Prostate gland (tissue), 2 donors: ENCODE data around the gene CLRN3. TPM values are rescaled to one million over a fixed set of nuclear protein-coding genes. Genes with fewer than 3 reads are reported as not detected.

ENCODE experiments used
- DNase-seq: peaks from one replicate; pipeline ENCODE4 v3.0.0-alpha.2; 2019; ENCODE audit warnings: low spot score
- H3K27ac ChIP-seq, 2 donors: fragments of 200-600 bp; sonication (generic); 2 replicates each; pipeline ENCODE4 v1.5.1; 2017 to 2019
- H3K27me3 ChIP-seq: fragments of 200-600 bp; sonication (generic); replicated peaks from 2 replicates; pipeline ENCODE4 v1.5.1; 2019; ENCODE audit not compliant: insufficient read depth
- H3K36me3 ChIP-seq, 2 donors: fragments of 200-600 bp; sonication (generic); 1 replicate in 1 of 2; 2 replicates in 1 of 2; pipeline versions ENCODE4 v1.5.1 to v1.8.1; 2017 to 2019
- H3K4me1 ChIP-seq: fragments of 200-600 bp; sonication (generic); replicated peaks from 2 replicates; pipeline ENCODE4 v1.5.1; 2019
- H3K4me3 ChIP-seq, 2 donors: fragments of 200-600 bp; sonication (generic); 2 replicates each; pipeline ENCODE4 v1.5.1; 2017 to 2019
- H3K9me3 ChIP-seq: fragments of 200-600 bp; sonication (generic); 2 replicates; pipeline ENCODE4 v1.5.1; 2017
- POLR2A ChIP-seq: fragments of 450-650 bp; IDR thresholded peaks from one replicate; pipeline ENCODE4 v1.6.1; 2016; ENCODE audit warnings: antibody characterized with exemption, mild to moderate bottlenecking
- POLR2AphosphoS5 ChIP-seq: sonication (generic); formaldehyde crosslinking; IDR thresholded peaks from one replicate; pipeline ENCODE4 v1.6.1; 2017; ENCODE audit warnings: antibody characterized with exemption
- WGBS: methylation state at CpG from one replicate; pipeline ENCODE4 v1.1.5; 2018; 5-methylcytosine and 5-hydroxymethylcytosine counted together
- intact Hi-C: fragments of 100-400 bp; cut with DNase I; formaldehyde crosslinking; loops from one replicate; pipeline ENCODE4 v1.14.2; 2022
- total RNA-seq, 2 donors: library from RNA; depleted of rRNA; stranded (reverse); fragments of >200 nt; gene quantifications; one replicate each; pipeline ENCODE4 v1.1.0, GENCODE V29; 2016
- TF ChIP-seq, protein P1 (sequence below), 4 experiments: fragments of 200-600 bp in 2 of 4; fragments of 450-650 bp in 2 of 4; sonication (generic) in 2 of 4; IDR thresholded peaks; 1 replicate in 3 of 4; 2 replicates in 1 of 4; pipeline ENCODE4 v1.5.1; 2016 to 2019; ENCODE audit warnings: antibody characterized with exemption in 4 of 4, mild to moderate bottlenecking in 2 of 4, moderate library complexity in 2 of 4

The CLRN3 gene
- total RNA-seq, 2 donors from 2014 or later = not detected

DNA sequence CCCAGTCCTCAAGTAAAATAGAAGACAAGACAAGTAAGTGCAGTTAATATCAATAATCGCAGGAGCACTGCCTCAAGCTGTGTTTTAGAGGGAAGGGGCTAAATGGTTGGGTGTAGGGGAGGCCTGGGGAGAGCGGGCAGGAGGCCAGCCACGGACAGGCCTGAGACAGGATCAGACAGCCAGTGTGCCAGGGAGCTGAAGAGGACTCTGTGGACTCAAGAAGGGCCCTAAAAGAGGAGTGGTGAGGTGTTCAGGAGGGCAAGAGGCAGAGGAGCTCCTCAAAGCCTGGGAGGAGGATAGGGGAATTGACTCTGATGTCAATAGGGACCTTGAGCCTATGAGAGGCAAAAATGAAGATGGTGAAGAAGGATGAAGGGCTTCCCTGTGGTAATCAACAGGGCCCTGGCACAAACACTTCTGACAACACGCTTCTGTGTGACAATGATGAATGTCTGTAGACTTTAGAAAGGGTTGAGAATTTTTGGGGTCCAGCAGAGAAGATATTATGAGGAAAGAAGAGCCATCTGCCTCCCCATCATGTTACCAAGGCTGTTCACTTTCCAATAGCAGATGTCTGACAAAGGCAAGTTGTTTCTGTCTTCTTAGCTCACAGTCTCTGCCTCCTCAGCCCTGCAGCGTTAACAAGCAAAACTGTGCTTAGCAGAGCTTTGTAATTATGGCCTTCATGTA, 11.7 kb upstream of the CLRN3 start:
- Histone ChIP-seq H3K36me3 (no peaks in the 10 kb centered on the region), H3K27me3 (no peaks in the 10 kb centered on the region), H3K27ac (no peak overlapping the region), H3K9me3 (no peaks in the 10 kb centered on the region), H3K4me1 (no peaks in the 10 kb centered on the region), H3K4me3 (no peak overlapping the region)
- intact Hi-C loops = no loop called here
- WGBS = 83% methylated on average over 5 of the region's 5 CpGs
- DNase-seq = no peak
- TF ChIP-seq POLR2AphosphoS5 = no peak
- TF ChIP-seq, protein P1, sequence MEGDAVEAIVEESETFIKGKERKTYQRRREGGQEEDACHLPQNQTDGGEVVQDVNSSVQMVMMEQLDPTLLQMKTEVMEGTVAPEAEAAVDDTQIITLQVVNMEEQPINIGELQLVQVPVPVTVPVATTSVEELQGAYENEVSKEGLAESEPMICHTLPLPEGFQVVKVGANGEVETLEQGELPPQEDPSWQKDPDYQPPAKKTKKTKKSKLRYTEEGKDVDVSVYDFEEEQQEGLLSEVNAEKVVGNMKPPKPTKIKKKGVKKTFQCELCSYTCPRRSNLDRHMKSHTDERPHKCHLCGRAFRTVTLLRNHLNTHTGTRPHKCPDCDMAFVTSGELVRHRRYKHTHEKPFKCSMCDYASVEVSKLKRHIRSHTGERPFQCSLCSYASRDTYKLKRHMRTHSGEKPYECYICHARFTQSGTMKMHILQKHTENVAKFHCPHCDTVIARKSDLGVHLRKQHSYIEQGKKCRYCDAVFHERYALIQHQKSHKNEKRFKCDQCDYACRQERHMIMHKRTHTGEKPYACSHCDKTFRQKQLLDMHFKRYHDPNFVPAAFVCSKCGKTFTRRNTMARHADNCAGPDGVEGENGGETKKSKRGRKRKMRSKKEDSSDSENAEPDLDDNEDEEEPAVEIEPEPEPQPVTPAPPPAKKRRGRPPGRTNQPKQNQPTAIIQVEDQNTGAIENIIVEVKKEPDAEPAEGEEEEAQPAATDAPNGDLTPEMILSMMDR (IDR thresholded peaks at IDR 0.05) = no peak
- TF ChIP-seq POLR2A = no peak

DNA sequence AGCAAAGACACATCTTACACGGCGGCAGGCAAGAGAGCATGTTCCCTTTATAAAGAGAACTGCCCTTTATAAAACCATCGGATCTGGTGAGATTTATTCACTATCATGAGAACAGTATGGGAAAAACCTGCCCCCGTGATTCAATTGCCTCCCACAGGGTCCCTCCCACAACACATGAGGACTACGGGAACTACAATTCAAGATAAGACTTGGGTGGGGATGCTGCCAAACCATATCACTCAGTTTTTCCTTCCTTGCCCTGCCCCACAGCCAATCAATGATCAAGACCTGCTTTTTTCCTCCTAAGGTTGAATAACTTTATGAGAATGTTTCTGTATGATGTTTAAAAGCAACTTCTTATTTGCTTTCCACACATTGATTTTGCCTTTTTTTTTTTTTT, 11.0 kb upstream of the CLRN3 start:
- WGBS = 73% methylated on average over 5 of the region's 5 CpGs

DNA sequence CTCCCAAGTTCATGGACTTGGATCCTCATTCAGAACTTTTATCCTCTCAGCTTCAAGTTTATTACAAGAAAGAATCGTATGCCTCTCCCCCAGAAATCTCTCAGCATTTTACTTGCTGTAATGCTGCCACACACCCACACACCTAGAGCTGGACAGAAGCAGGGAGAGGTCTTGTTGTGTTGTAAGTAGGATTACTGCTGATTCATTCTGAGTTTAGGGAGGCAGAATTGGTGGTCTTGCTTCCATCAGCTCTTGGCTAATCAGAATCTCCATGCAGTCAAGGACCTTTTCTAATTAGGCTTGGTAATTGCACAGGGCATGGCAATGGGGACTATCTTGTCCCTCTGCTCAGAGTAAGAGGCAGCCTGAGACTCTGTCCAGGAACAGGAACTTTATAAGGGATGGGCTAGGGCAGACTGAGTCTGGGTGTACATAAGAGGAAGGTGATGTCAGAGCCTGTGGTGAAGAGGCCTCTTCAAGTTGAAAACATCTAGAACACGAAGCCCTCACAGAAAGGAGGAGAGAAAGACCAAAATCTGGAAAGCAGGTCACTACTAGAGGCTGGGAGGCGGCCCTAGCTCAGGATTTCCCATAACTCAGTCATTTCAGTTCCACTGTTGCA, 7.1 kb upstream of the CLRN3 start:
- DNase-seq = no peak
- intact Hi-C loops = no loop called here
- H3K4me3 ChIP-seq = no peak overlapping the region
- H3K9me3 ChIP-seq = no peaks in the 10 kb centered on the region
- H3K27me3 ChIP-seq = no peaks in the 10 kb centered on the region
- H3K4me1 ChIP-seq = no peaks in the 10 kb centered on the region
- no peaks in the 10 kb centered on the region for H3K36me3 ChIP-seq
- TF ChIP-seq POLR2A (no peak), POLR2AphosphoS5 (no peak)
- TF ChIP-seq, protein P1 (IDR thresholded peaks at IDR 0.05) = no peak
- H3K27ac ChIP-seq = no peak overlapping the region
- 57% methylated on average over 3 of the region's 3 CpGs for WGBS

More for the DNA sequence above, 11.0 kb upstream of the CLRN3 start:
- no peak for DNase-seq
- intact Hi-C loops = no loop called here
- no peak overlapping the region for H3K27ac ChIP-seq
- H3K4me1 ChIP-seq = no peaks in the 10 kb centered on the region
- no peak overlapping the region for H3K4me3 ChIP-seq
- H3K36me3 ChIP-seq = no peaks in the 10 kb centered on the region
- H3K27me3 ChIP-seq = no peaks in the 10 kb centered on the region
- H3K9me3 ChIP-seq = no peaks in the 10 kb centered on the region
- TF ChIP-seq POLR2AphosphoS5 (no peak), POLR2A (no peak)
- TF ChIP-seq, protein P1 (IDR thresholded peaks at IDR 0.05) = no peak

DNA sequence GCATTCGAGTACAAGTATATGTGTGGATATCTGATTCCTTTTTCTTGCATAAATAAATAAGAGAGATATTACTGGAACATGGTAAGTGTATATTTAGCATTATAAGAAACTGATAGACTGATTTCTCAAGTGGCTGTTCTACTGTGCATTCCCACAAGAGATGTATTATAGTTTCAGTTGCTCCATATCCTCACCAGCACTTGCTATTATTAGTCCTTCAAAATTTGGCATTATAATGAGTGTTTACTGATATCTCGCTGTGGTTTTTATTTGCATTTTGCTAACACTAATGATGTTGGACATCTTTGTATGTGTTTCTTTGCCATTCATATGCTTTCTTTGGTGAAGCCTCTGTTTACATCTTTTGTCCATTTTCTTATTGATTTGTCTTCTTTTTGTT, 4.4 kb upstream of the CLRN3 start:
- 87% methylated on average over 2 of the region's 2 CpGs for whole genome bisulfite sequencing
- H3K4me1 ChIP-seq = no peaks in the 10 kb centered on the region
- no peaks in the 10 kb centered on the region for H3K27me3 ChIP-seq

More for the DNA sequence above, 4.4 kb upstream of the CLRN3 start:
- no peak for DNase-seq
- intact Hi-C loops = no loop called here
- Histone ChIP-seq H3K9me3 (no peaks in the 10 kb centered on the region), H3K4me3 (no peak overlapping the region), H3K27ac (no peak overlapping the region), H3K36me3 (no peaks in the 10 kb centered on the region)
- TF ChIP-seq, protein P1 (IDR thresholded peaks at IDR 0.05) = no peak
- TF ChIP-seq POLR2A = no peak
- TF ChIP-seq POLR2AphosphoS5 = no peak
